Calu3 (cell line): Measurements from ENCODE around the gene DLX4. TPM values are rescaled to one million over a fixed set of nuclear protein-coding genes. Genes with fewer than 3 reads are reported as not detected.

Experiments used
- BruUV-seq: library from RNA; stranded (reverse); fragments of 400-500 nt; replicated peaks from 2 replicates; lab custom pipeline; 2021; lab: Mats Ljungman, UMichigan
- CTCF ChIA-PET: fragments of 300-600 bp; sonication (Branson Sonifier 250); formaldehyde crosslinking; loops from one replicate; lab custom pipeline; 2022; ENCODE audit warnings: antibody characterized with exemption; lab: Charles Lee
- DNase-seq: peaks from one replicate; pipeline ENCODE4 v3.0.0; 2022
- H3K27ac Mint-ChIP-seq: one replicate; pipeline ENCODE4 v1.8.0; 2022; ENCODE audit warnings: mixed read lengths; ENCODE audit not compliant: unreplicated experiment
- H3K27me3 Mint-ChIP-seq: one replicate; pipeline ENCODE4 v1.8.0; 2022; ENCODE audit warnings: mixed read lengths; ENCODE audit not compliant: unreplicated experiment
- H3K36me3 Mint-ChIP-seq: one replicate; pipeline ENCODE4 v1.8.0; 2022; ENCODE audit warnings: mild to moderate bottlenecking, moderate library complexity, mixed read lengths; ENCODE audit not compliant: insufficient read depth, unreplicated experiment
- H3K4me1 Mint-ChIP-seq: one replicate; pipeline ENCODE4 v1.8.0; 2022; ENCODE audit warnings: mild to moderate bottlenecking, low read depth, mixed read lengths; ENCODE audit not compliant: unreplicated experiment
- H3K4me3 Mint-ChIP-seq: one replicate; pipeline ENCODE4 v1.8.0; 2022; ENCODE audit warnings: mild to moderate bottlenecking, low read depth, moderate library complexity, mixed read lengths; ENCODE audit not compliant: unreplicated experiment
- H3K9me3 Mint-ChIP-seq: one replicate; pipeline ENCODE4 v1.8.0; 2022; ENCODE audit warnings: low read depth, mixed read lengths; ENCODE audit not compliant: unreplicated experiment
- CTCF ChIP-seq: fragments of 200-600 bp; IDR thresholded peaks from one replicate; pipeline ENCODE4 v1.8.0; 2022; ENCODE audit warnings: antibody characterized with exemption; ENCODE audit not compliant: unreplicated experiment
- intact Hi-C: fragments of 100-400 bp; cut with micrococcal nuclease; formaldehyde crosslinking; loops from one replicate; pipeline ENCODE4 v1.10.0; 2022; ENCODE audit not compliant: unreplicated experiment
- total RNA-seq: library from RNA; stranded (reverse); gene quantifications from 2 replicates; pipeline ENCODE4 v1.2.3, GENCODE V29; 2022

The DLX4 gene
- total RNA-seq, 1 experiment from 2014 or later: 2.5 TPM

GRCh38 chr17:49965524-49965909 lies 3.5 kb upstream of the DLX4 start:
- Mint-ChIP-seq H3K4me1 (peaks cover 11% of the 10 kb centered on the region), H3K36me3 (peaks cover 17% of the 10 kb centered on the region), H3K27ac (no peak overlapping the region), H3K9me3 (no peaks in the 10 kb centered on the region), H3K27me3 (peaks cover 88% of the 10 kb centered on the region), H3K4me3 (no peak overlapping the region)
- intact Hi-C loops: no loop called here
- BruUV-seq: no TSS peak
- CTCF ChIA-PET: no interaction called here
- no peak for TF ChIP-seq CTCF
- no peak for DNase-seq

GRCh38 chr17:49966767-49967166 lies 2.2 kb upstream of the DLX4 start:
- CTCF ChIA-PET: interaction anchor here (1.0 to 1.9 kb wide), 2 partner anchors 11 to 65 kb away, joined by 3 to 5 read pairs; no protein-coding TSS in a partner anchor
- H3K27ac Mint-ChIP-seq: no peak overlapping the region
- intact Hi-C loops: no loop called here
- BruUV-seq: no TSS peak
- no peaks in the 10 kb centered on the region for H3K9me3 Mint-ChIP-seq
- H3K27me3 Mint-ChIP-seq: peaks cover 99% of the 10 kb centered on the region
- TF ChIP-seq CTCF: no peak
- H3K36me3 Mint-ChIP-seq: peaks cover 17% of the 10 kb centered on the region
- peaks cover 18% of the 10 kb centered on the region for H3K4me1 Mint-ChIP-seq
- no peak for DNase-seq
- H3K4me3 Mint-ChIP-seq: no peak overlapping the region

GRCh38 chr17:49967205-49967604 lies 1.8 kb upstream of the DLX4 start:
- Mint-ChIP-seq H3K4me3 (no peak overlapping the region), H3K27me3 (peaks cover 99% of the 10 kb centered on the region), H3K36me3 (peaks cover 17% of the 10 kb centered on the region), H3K4me1 (peaks cover 21% of the 10 kb centered on the region), H3K27ac (no peak overlapping the region), H3K9me3 (no peaks in the 10 kb centered on the region)
- no peak for DNase-seq
- CTCF ChIA-PET: interaction anchor here (1.0 to 1.9 kb wide), 2 partner anchors 11 to 65 kb away, joined by 3 to 5 read pairs; no protein-coding TSS in a partner anchor
- intact Hi-C loops: no loop called here
- no TSS peak for BruUV-seq
- TF ChIP-seq CTCF: no peak

- BruUV-seq: no TSS peak
- Mint-ChIP-seq H3K36me3 (peaks cover 17% of the 10 kb centered on the region), H3K27ac (no peak overlapping the region), H3K27me3 (peaks cover 99% of the 10 kb centered on the region), H3K4me1 (peaks cover 27% of the 10 kb centered on the region), H3K9me3 (no peaks in the 10 kb centered on the region), H3K4me3 (peak overlapping the region; percentile 90)
- intact Hi-C loops: no loop called here
- no peak for DNase-seq
- CTCF ChIA-PET: interaction anchor here (0.7 to 1.9 kb wide), 3 partner anchors 12 to 66 kb away, joined by 3 to 5 read pairs (median 3); no protein-coding TSS in a partner anchor
- no peak for TF ChIP-seq CTCF
Observed at GRCh38 chr17:49967621-49968404, 1.2 kb upstream of the DLX4 start.
